Endothelial cell of umbilical vein (primary cell): ENCODE measurements around the gene TMEM269. TPM values are rescaled to one million over a fixed set of nuclear protein-coding genes. Genes with fewer than 3 reads are reported as not detected.

Experiments
- BruUV-seq: library from RNA; stranded (reverse); fragments of 400-500 nt; replicated peaks from 2 replicates; lab custom pipeline; 2021; lab: Mats Ljungman, UMichigan
- CTCF ChIA-PET: fragments of 300-600, 350-600 bp; sonication (Branson Sonifier 250); formaldehyde crosslinking; loops from one replicate; lab custom pipeline; 2021; ENCODE audit warnings: antibody characterized with exemption, inconsistent platforms; lab: Charles Lee
- POLR2A ChIA-PET: fragments of 300-600, 350-600 bp; sonication (Branson Sonifier 250); formaldehyde crosslinking; loops from one replicate; lab custom pipeline; 2021; ENCODE audit warnings: antibody characterized with exemption, inconsistent platforms; lab: Charles Lee
- DNase-seq: peaks from one replicate; pipeline ENCODE4 v3.0.0-alpha.2; 2011; ENCODE audit warnings: low read depth, low spot score
- FAIRE-seq: peaks from 2 replicates; lab custom pipeline; 2011; peaks lifted over from hg19 to GRCh38; lab: Jason Lieb, UNC
- H2AFZ ChIP-seq: 2 replicates; pipeline ENCODE4 v1.6.0; 2012; ENCODE audit warnings: low read depth, low read length, control low read depth, inconsistent platforms
- H3K27ac ChIP-seq: 2 replicates; pipeline ENCODE4 v1.5.1; 2011; ENCODE audit warnings: low read depth, mild to moderate bottlenecking, control low read depth, low read length, moderate library complexity; ENCODE audit not compliant: insufficient read depth
- H3K27me3 ChIP-seq, 2 experiments: 2 replicates each; pipeline versions ENCODE4 v1.6.0 to v1.6.1; 2011; ENCODE audit warnings: low read length in 2 of 2, mixed read lengths in 1 of 2; ENCODE audit not compliant: control insufficient read depth in 2 of 2, insufficient read depth in 2 of 2
- H3K36me3 ChIP-seq, 2 experiments: 2 replicates in 1 of 2; 3 replicates in 1 of 2; pipeline ENCODE4 v1.5.1; 2011; ENCODE audit warnings: low read length in 2 of 2, mild to moderate bottlenecking in 1 of 2, moderate library complexity in 1 of 2; ENCODE audit not compliant: control insufficient read depth in 2 of 2, insufficient read depth in 2 of 2; ENCODE audit errors: extremely low read depth in 1 of 2
- H3K4me1 ChIP-seq: 3 replicates; pipeline ENCODE4 v1.5.1; 2011; ENCODE audit warnings: mild to moderate bottlenecking, low read length; ENCODE audit not compliant: control insufficient read depth, insufficient read depth; ENCODE audit errors: extremely low read depth
- H3K4me2 ChIP-seq: 2 replicates; pipeline ENCODE4 v1.6.1; 2011; ENCODE audit warnings: low read length, control low read depth, mixed read lengths; ENCODE audit not compliant: insufficient read depth
- H3K4me3 ChIP-seq, 3 experiments: fragments of 200-600 bp in 1 of 3; sonication (generic), shearing (Covaris generic) in 1 of 3; replicated peaks in 1 of 3; 2 replicates each; pipeline ENCODE4 v1.5.1; 2011 to 2016; ENCODE audit warnings: control low read depth in 3 of 3, low read length in 3 of 3, mild to moderate bottlenecking in 2 of 3, inconsistent platforms in 1 of 3, low read depth in 1 of 3, moderate library complexity in 1 of 3; ENCODE audit not compliant: insufficient read depth in 1 of 3
- H3K79me2 ChIP-seq: 2 replicates; pipeline ENCODE4 v1.6.0; 2012; ENCODE audit warnings: low read length, inconsistent platforms; ENCODE audit not compliant: control insufficient read depth, insufficient read depth
- H3K9ac ChIP-seq: replicated peaks from 2 replicates; pipeline ENCODE3; 2011; ENCODE audit warnings: low read length, control low read depth; ENCODE audit not compliant: insufficient read depth; ENCODE audit errors: extremely low read depth
- H3K9me1 ChIP-seq: replicated peaks from 3 replicates; pipeline ENCODE4 v1.6.0; 2011; ENCODE audit warnings: mild to moderate bottlenecking, low read length; ENCODE audit not compliant: control insufficient read depth, insufficient read depth; ENCODE audit errors: extremely low read depth
- H3K9me3 ChIP-seq: replicated peaks from 2 replicates; pipeline ENCODE4 v1.5.1; 2012; ENCODE audit warnings: low read length, inconsistent platforms; ENCODE audit not compliant: control insufficient read depth, insufficient read depth
- H4K20me1 ChIP-seq: replicated peaks from 2 replicates; pipeline ENCODE3; 2011; ENCODE audit warnings: mild to moderate bottlenecking, low read length; ENCODE audit not compliant: control insufficient read depth, insufficient read depth; ENCODE audit errors: extremely low read depth
- dilution Hi-C: fragments of 300-500 bp; cut with MboI; formaldehyde crosslinking; loops from one replicate; pipeline ENCODE4 v1.15.0; 2019; ENCODE audit warnings: low sequenced_read_pairs; ENCODE audit not compliant: extremely low pct_ligation_motif_present
- intact Hi-C: fragments of 100-400 bp; cut with micrococcal nuclease; formaldehyde crosslinking; loops from one replicate; pipeline ENCODE4 v1.10.0; 2022
- polyA plus RNA-seq, 4 experiments: library from polyadenylated mRNA; depleted of rRNA in 3 of 4; stranded (reverse) in 3 of 4; unstranded in 1 of 4; fragments of >200 nt; gene quantifications; 2 replicates each; pipeline versions ENCODE4 v1.2.1 to v1.2.3, GENCODE V29; 2011 to 2012; ENCODE audit warnings: missing spikeins in 1 of 4
- total RNA-seq: library from RNA; stranded (reverse); gene quantifications from 2 replicates; pipeline ENCODE4 v1.2.3, GENCODE V29; 2021
- TF ChIP-seq, protein P1 (sequence below), 2 donors: IDR thresholded peaks; 1 replicate in 1 of 2; 2 replicates in 1 of 2; pipeline ENCODE4 v1.5.1; 2011; ENCODE audit warnings: low read length in 2 of 2, mild to moderate bottlenecking in 2 of 2, moderate library complexity in 2 of 2, control low read depth in 1 of 2, inconsistent platforms in 1 of 2, low read depth in 1 of 2; ENCODE audit not compliant: insufficient read depth in 1 of 2; ENCODE audit errors: extremely low read depth in 1 of 2

Gene TMEM269
- total and polyA plus RNA-seq, 2 donors (not counting 3 experiments of a cell fraction or from before 2014, with no cell fraction given) = 0.03 TPM; not detected in 1

- peaks cover 12 to 51% of the 10 kb centered on the region in 2 experiments for H3K36me3 ChIP-seq
- no peak for FAIRE-seq
Measured at GRCh38 chr1:42748461-42749410, 36.1 kb upstream of the TMEM269 start.

More at GRCh38 chr1:42748461-42749410, 36.1 kb upstream of the TMEM269 start:
- H4K20me1 ChIP-seq = no peaks in the 10 kb centered on the region
- H2AFZ ChIP-seq = no peak overlapping the region
- dilution Hi-C loops = no loop called here
- POLR2A ChIA-PET = no interaction called here
- H3K4me3 ChIP-seq = no peak overlapping the region
- H3K9me3 ChIP-seq = no peaks in the 10 kb centered on the region
- H3K9me1 ChIP-seq = no peaks in the 10 kb centered on the region
- H3K27ac ChIP-seq = no peak overlapping the region
- no peaks in the 10 kb centered on the region for H3K79me2 ChIP-seq
- H3K4me1 ChIP-seq = no peaks in the 10 kb centered on the region
- DNase-seq = no peak
- no peaks in the 10 kb centered on the region for H3K27me3 ChIP-seq
- no peak overlapping the region for H3K9ac ChIP-seq
- CTCF ChIA-PET = interaction anchor here (0.6 to 3.0 kb wide), 7 partner anchors 9 to 405 kb away, joined by 3 to 18 read pairs (median 6); partner anchors contain the start of gene CLDN19
- intact Hi-C loops = no loop called here
- no peak overlapping the region for H3K4me2 ChIP-seq
- TF ChIP-seq, protein P1, sequence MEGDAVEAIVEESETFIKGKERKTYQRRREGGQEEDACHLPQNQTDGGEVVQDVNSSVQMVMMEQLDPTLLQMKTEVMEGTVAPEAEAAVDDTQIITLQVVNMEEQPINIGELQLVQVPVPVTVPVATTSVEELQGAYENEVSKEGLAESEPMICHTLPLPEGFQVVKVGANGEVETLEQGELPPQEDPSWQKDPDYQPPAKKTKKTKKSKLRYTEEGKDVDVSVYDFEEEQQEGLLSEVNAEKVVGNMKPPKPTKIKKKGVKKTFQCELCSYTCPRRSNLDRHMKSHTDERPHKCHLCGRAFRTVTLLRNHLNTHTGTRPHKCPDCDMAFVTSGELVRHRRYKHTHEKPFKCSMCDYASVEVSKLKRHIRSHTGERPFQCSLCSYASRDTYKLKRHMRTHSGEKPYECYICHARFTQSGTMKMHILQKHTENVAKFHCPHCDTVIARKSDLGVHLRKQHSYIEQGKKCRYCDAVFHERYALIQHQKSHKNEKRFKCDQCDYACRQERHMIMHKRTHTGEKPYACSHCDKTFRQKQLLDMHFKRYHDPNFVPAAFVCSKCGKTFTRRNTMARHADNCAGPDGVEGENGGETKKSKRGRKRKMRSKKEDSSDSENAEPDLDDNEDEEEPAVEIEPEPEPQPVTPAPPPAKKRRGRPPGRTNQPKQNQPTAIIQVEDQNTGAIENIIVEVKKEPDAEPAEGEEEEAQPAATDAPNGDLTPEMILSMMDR (IDR thresholded peaks at IDR 0.05; ENCODE audit: extremely low read depth in 1 of 2, insufficient read depth in 1 of 2, low read depth in 1 of 2, low read length in 2 of 2) = no peak
- BruUV-seq = no TSS peak
